ENCODE data around the gene F5.

GRCh38 chr1:169487133-169487532, 99.1 kb downstream of the F5 start:
- TF ChIP-seq POLR2AphosphoS5 (IDR thresholded peaks at IDR 0.05; ENCODE audit: low read depth, low read length): no peak
- no peak for TF ChIP-seq EZH2phosphoT487 (IDR thresholded peaks at IDR 0.05; ENCODE audit: borderline replicate concordance)
